ENCODE results near the gene HLA-DMB. TPM values are rescaled to one million over a fixed set of nuclear protein-coding genes. Genes with fewer than 3 reads are reported as not detected.

HLA-DMB gene
- total RNA-seq, 1 donor from 2014 or later = not detected

- DNase-seq (ENCODE audit: low read depth) = no peak
Observed at GRCh38 chr6:32931211-32931610, 9.6 kb downstream of the HLA-DMB start.

GRCh38 chr6:32922083-32922482 is 18.7 kb downstream of the HLA-DMB start:
- DNase-seq (ENCODE audit: low read depth) = no peak

GRCh38 chr6:32920715-32921114 is 20.1 kb downstream of the HLA-DMB start:
- no peak for DNase-seq (ENCODE audit: low read depth)

- no peak for DNase-seq (ENCODE audit: low read depth)
Observed at GRCh38 chr6:32912951-32913350, 27.9 kb downstream of the HLA-DMB start.

GRCh38 chr6:32908897-32909296 is 31.9 kb downstream of the HLA-DMB start:
- DNase-seq (ENCODE audit: low read depth) = no peak

- no peak for DNase-seq (ENCODE audit: low read depth)
Observed at GRCh38 chr6:32906539-32906938, 34.3 kb downstream of the HLA-DMB start.

- no peak for DNase-seq (ENCODE audit: low read depth)
Observed at GRCh38 chr6:32905078-32905477, 35.8 kb downstream of the HLA-DMB start.

- DNase-seq (ENCODE audit: low read depth) = no peak
Observed at GRCh38 chr6:32903952-32904351, 36.9 kb downstream of the HLA-DMB start.

- DNase-seq (ENCODE audit: low read depth) = no peak
Observed at GRCh38 chr6:32895006-32895345, 45.9 kb downstream of the HLA-DMB start.

GRCh38 chr6:32894085-32895005 is 46.5 kb downstream of the HLA-DMB start:
- DNase-seq (ENCODE audit: low read depth) = peak; percentile 93

GRCh38 chr6:32890831-32891230 is 50.0 kb downstream of the HLA-DMB start:
- DNase-seq (ENCODE audit: low read depth) = no peak

GRCh38 chr6:32889533-32889932 is 51.3 kb downstream of the HLA-DMB start:
- no peak for DNase-seq (ENCODE audit: low read depth)

GRCh38 chr6:32888576-32888975 is 52.3 kb downstream of the HLA-DMB start:
- DNase-seq (ENCODE audit: low read depth) = no peak

- no peak for DNase-seq (ENCODE audit: low read depth)
Observed at GRCh38 chr6:32887616-32888015, 53.2 kb downstream of the HLA-DMB start.

- DNase-seq (ENCODE audit: low read depth) = peak; percentile 76
Observed at GRCh38 chr6:32886681-32887383, 54.0 kb downstream of the HLA-DMB start.

GRCh38 chr6:32885698-32886286 is 55.0 kb downstream of the HLA-DMB start:
- DNase-seq (ENCODE audit: low read depth) = peak; percentile 77

Other genes starting within 250 kb of the HLA-DMB start
- not detected in 2 replicates for gene HLA-DQA2, start 199.6 kb downstream of the HLA-DMB start, total RNA-seq
- gene HLA-DQB2, start 177.5 kb downstream of the HLA-DMB start, total RNA-seq = not detected in 2 replicates
- gene HLA-DOB, start 124.0 kb downstream of the HLA-DMB start, total RNA-seq = not detected in 2 replicates
- gene TAP2, start 102.3 kb downstream of the HLA-DMB start, total RNA-seq = 3.8 and 4.1 TPM in 2 replicates
- 30.7 and 36.0 TPM in 2 replicates for gene PSMB8, start 97.0 kb downstream of the HLA-DMB start, total RNA-seq
- gene TAP1, start 87.3 kb downstream of the HLA-DMB start, total RNA-seq = 49.7 and 54.7 TPM in 2 replicates
- 7.2 and 8.2 TPM in 2 replicates for gene PSMB9, start 86.8 kb downstream of the HLA-DMB start, total RNA-seq
- gene HLA-DMA, start 12.1 kb upstream of the HLA-DMB start, total RNA-seq = 2.1 and 4.3 TPM in 2 replicates
- gene BRD2, start 27.6 kb upstream of the HLA-DMB start, total RNA-seq = 108 and 112 TPM in 2 replicates
- not detected in 2 replicates for gene HLA-DOA, start 68.6 kb upstream of the HLA-DMB start, total RNA-seq
- gene HLA-DPA1, start 132.6 kb upstream of the HLA-DMB start, total RNA-seq = 0.27 and 0.68 TPM in 2 replicates
- gene HLA-DPB1, start 135.0 kb upstream of the HLA-DMB start, total RNA-seq = 0.19 TPM in 1 of 2 replicates, not detected in the other